Endothelial cell of umbilical vein (primary cell): Measurements from ENCODE around the gene PLSCR2. TPM values are rescaled to one million over a fixed set of nuclear protein-coding genes. Genes with fewer than 3 reads are reported as not detected.

Experiments
- BruUV-seq: library from RNA; stranded (reverse); fragments of 400-500 nt; replicated peaks from 2 replicates; lab custom pipeline; 2021; lab: Mats Ljungman, UMichigan
- CTCF ChIA-PET: fragments of 300-600, 350-600 bp; sonication (Branson Sonifier 250); formaldehyde crosslinking; loops from one replicate; lab custom pipeline; 2021; ENCODE audit warnings: antibody characterized with exemption, inconsistent platforms; lab: Charles Lee
- POLR2A ChIA-PET: fragments of 300-600, 350-600 bp; sonication (Branson Sonifier 250); formaldehyde crosslinking; loops from one replicate; lab custom pipeline; 2021; ENCODE audit warnings: antibody characterized with exemption, inconsistent platforms; lab: Charles Lee
- DNase-seq: peaks from one replicate; pipeline ENCODE4 v3.0.0-alpha.2; 2011; ENCODE audit warnings: low read depth, low spot score
- FAIRE-seq: peaks from 2 replicates; lab custom pipeline; 2011; peaks lifted over from hg19 to GRCh38; lab: Jason Lieb, UNC
- H2AFZ ChIP-seq: 2 replicates; pipeline ENCODE4 v1.6.0; 2012; ENCODE audit warnings: low read depth, low read length, control low read depth, inconsistent platforms
- H3K27ac ChIP-seq: 2 replicates; pipeline ENCODE4 v1.5.1; 2011; ENCODE audit warnings: low read depth, mild to moderate bottlenecking, control low read depth, low read length, moderate library complexity; ENCODE audit not compliant: insufficient read depth
- H3K27me3 ChIP-seq, 2 experiments: 2 replicates each; pipeline versions ENCODE4 v1.6.0 to v1.6.1; 2011; ENCODE audit warnings: low read length in 2 of 2, mixed read lengths in 1 of 2; ENCODE audit not compliant: control insufficient read depth in 2 of 2, insufficient read depth in 2 of 2
- H3K36me3 ChIP-seq, 2 experiments: 2 replicates in 1 of 2; 3 replicates in 1 of 2; pipeline ENCODE4 v1.5.1; 2011; ENCODE audit warnings: low read length in 2 of 2, mild to moderate bottlenecking in 1 of 2, moderate library complexity in 1 of 2; ENCODE audit not compliant: control insufficient read depth in 2 of 2, insufficient read depth in 2 of 2; ENCODE audit errors: extremely low read depth in 1 of 2
- H3K4me1 ChIP-seq: 3 replicates; pipeline ENCODE4 v1.5.1; 2011; ENCODE audit warnings: mild to moderate bottlenecking, low read length; ENCODE audit not compliant: control insufficient read depth, insufficient read depth; ENCODE audit errors: extremely low read depth
- H3K4me2 ChIP-seq: 2 replicates; pipeline ENCODE4 v1.6.1; 2011; ENCODE audit warnings: low read length, control low read depth, mixed read lengths; ENCODE audit not compliant: insufficient read depth
- H3K4me3 ChIP-seq, 3 experiments: fragments of 200-600 bp in 1 of 3; sonication (generic), shearing (Covaris generic) in 1 of 3; replicated peaks in 1 of 3; 2 replicates each; pipeline ENCODE4 v1.5.1; 2011 to 2016; ENCODE audit warnings: control low read depth in 3 of 3, low read length in 3 of 3, mild to moderate bottlenecking in 2 of 3, inconsistent platforms in 1 of 3, low read depth in 1 of 3, moderate library complexity in 1 of 3; ENCODE audit not compliant: insufficient read depth in 1 of 3
- H3K79me2 ChIP-seq: 2 replicates; pipeline ENCODE4 v1.6.0; 2012; ENCODE audit warnings: low read length, inconsistent platforms; ENCODE audit not compliant: control insufficient read depth, insufficient read depth
- H3K9ac ChIP-seq: replicated peaks from 2 replicates; pipeline ENCODE3; 2011; ENCODE audit warnings: low read length, control low read depth; ENCODE audit not compliant: insufficient read depth; ENCODE audit errors: extremely low read depth
- H3K9me1 ChIP-seq: replicated peaks from 3 replicates; pipeline ENCODE4 v1.6.0; 2011; ENCODE audit warnings: mild to moderate bottlenecking, low read length; ENCODE audit not compliant: control insufficient read depth, insufficient read depth; ENCODE audit errors: extremely low read depth
- H3K9me3 ChIP-seq: replicated peaks from 2 replicates; pipeline ENCODE4 v1.5.1; 2012; ENCODE audit warnings: low read length, inconsistent platforms; ENCODE audit not compliant: control insufficient read depth, insufficient read depth
- H4K20me1 ChIP-seq: replicated peaks from 2 replicates; pipeline ENCODE3; 2011; ENCODE audit warnings: mild to moderate bottlenecking, low read length; ENCODE audit not compliant: control insufficient read depth, insufficient read depth; ENCODE audit errors: extremely low read depth
- CTCF ChIP-seq, 2 donors: IDR thresholded peaks; 1 replicate in 1 of 2; 2 replicates in 1 of 2; pipeline ENCODE4 v1.5.1; 2011; ENCODE audit warnings: low read length in 2 of 2, mild to moderate bottlenecking in 2 of 2, moderate library complexity in 2 of 2, control low read depth in 1 of 2, inconsistent platforms in 1 of 2, low read depth in 1 of 2; ENCODE audit not compliant: insufficient read depth in 1 of 2; ENCODE audit errors: extremely low read depth in 1 of 2
- EZH2 ChIP-seq: IDR thresholded peaks from 2 replicates; pipeline ENCODE4 v1.6.1; 2012; ENCODE audit warnings: borderline replicate concordance, low read depth, mild to moderate bottlenecking, moderate library complexity, low read length, inconsistent platforms; ENCODE audit not compliant: severe bottlenecking
- FOS ChIP-seq: IDR thresholded peaks from 2 replicates; pipeline ENCODE4 v1.6.1; 2011; ENCODE audit warnings: mild to moderate bottlenecking, low read length, moderate library complexity, borderline replicate concordance; ENCODE audit not compliant: insufficient read depth
- GATA2 ChIP-seq: IDR thresholded peaks from 2 replicates; pipeline ENCODE4 v1.7.0; 2011; ENCODE audit warnings: low read depth, mild to moderate bottlenecking, moderate library complexity, mixed read lengths, low read length; ENCODE audit not compliant: insufficient read length, insufficient read depth
- JUN ChIP-seq: IDR thresholded peaks from 2 replicates; pipeline ENCODE4 v1.6.1; 2011; ENCODE audit warnings: borderline replicate concordance, low read depth; ENCODE audit not compliant: insufficient read length, insufficient read depth
- MAX ChIP-seq: IDR thresholded peaks from 2 replicates; pipeline ENCODE4 v1.6.1; 2011; ENCODE audit not compliant: insufficient read depth, insufficient read length
- MYC ChIP-seq: IDR thresholded peaks from one replicate; pipeline ENCODE4 v1.6.1; 2011; ENCODE audit warnings: mild to moderate bottlenecking, low read depth, low read length
- POLR2A ChIP-seq: IDR thresholded peaks from 2 replicates; pipeline ENCODE4 v1.6.1; 2012; ENCODE audit warnings: low read depth, mild to moderate bottlenecking, control low read depth, low read length
- POLR2AphosphoS5 ChIP-seq: IDR thresholded peaks from 2 replicates; pipeline ENCODE4 v1.6.1; 2012; ENCODE audit warnings: low read depth, mild to moderate bottlenecking, control low read depth, low read length, moderate library complexity; ENCODE audit not compliant: insufficient read depth
- dilution Hi-C: fragments of 300-500 bp; cut with MboI; formaldehyde crosslinking; loops from one replicate; pipeline ENCODE4 v1.15.0; 2019; ENCODE audit warnings: low sequenced_read_pairs; ENCODE audit not compliant: extremely low pct_ligation_motif_present
- intact Hi-C: fragments of 100-400 bp; cut with micrococcal nuclease; formaldehyde crosslinking; loops from one replicate; pipeline ENCODE4 v1.10.0; 2022
- polyA plus RNA-seq, 4 experiments: library from polyadenylated mRNA; depleted of rRNA in 3 of 4; stranded (reverse) in 3 of 4; unstranded in 1 of 4; fragments of >200 nt; gene quantifications; 2 replicates each; pipeline versions ENCODE4 v1.2.1 to v1.2.3, GENCODE V29; 2011 to 2012; ENCODE audit warnings: missing spikeins in 1 of 4
- total RNA-seq: library from RNA; stranded (reverse); gene quantifications from 2 replicates; pipeline ENCODE4 v1.2.3, GENCODE V29; 2021

PLSCR2 gene
- total and polyA plus RNA-seq, 2 donors (not counting 3 experiments of a cell fraction or from before 2014, with no cell fraction given) = not detected

GRCh38 chr3:146395164-146395563 is 74.2 kb downstream of the PLSCR2 start:
- Histone ChIP-seq H3K4me3 (no peak overlapping the region), H4K20me1 (no peaks in the 10 kb centered on the region), H3K9me1 (no peaks in the 10 kb centered on the region), H3K4me1 (peaks cover 13% of the 10 kb centered on the region), H3K79me2 (no peaks in the 10 kb centered on the region), H3K9ac (no peak overlapping the region), H3K4me2 (no peak overlapping the region), H3K9me3 (no peaks in the 10 kb centered on the region), H3K36me3 (no peaks in the 10 kb centered on the region), H3K27ac (no peak overlapping the region), H2AFZ (no peak overlapping the region), H3K27me3 (no peaks in the 10 kb centered on the region)
- ChIA-PET POLR2A (no interaction called here), CTCF (no interaction called here)
- FAIRE-seq = no peak
- BruUV-seq = no TSS peak
- no peak for DNase-seq
- TF ChIP-seq CTCF (IDR thresholded peaks at IDR 0.05; ENCODE audit: extremely low read depth in 1 of 2, insufficient read depth in 1 of 2, low read depth in 1 of 2, low read length in 2 of 2) (no peak), JUN (no peak), MYC (no peak), POLR2AphosphoS5 (no peak), MAX (no peak), GATA2 (no peak), POLR2A (no peak), EZH2 (no peak), FOS (no peak)
- dilution Hi-C loops (no loop called here), intact Hi-C loops (loop anchor here (5.0 kb wide), 1 partner anchor 147 kb away; the partner anchor contains the start of gene PLSCR1)
